GM12878 (cell line): ENCODE results near the gene ADD2. TPM values are rescaled to one million over a fixed set of nuclear protein-coding genes. Genes with fewer than 3 reads are reported as not detected.

Source experiments
- ATAC-seq: fragments of 200-7000 bp; cut with Tn5 transposase; 3 replicates; pipeline ENCODE4 v1.9.1; 2020; ENCODE audit warnings: mild to moderate bottlenecking, moderate library complexity
- BruUV-seq: library from RNA; stranded (reverse); fragments of 400-500 nt; replicated peaks from 2 replicates; lab custom pipeline; 2021; lab: Mats Ljungman, UMichigan
- CTCF ChIA-PET: fragments of 300-600 bp; sonication (Branson Sonifier 250); formaldehyde crosslinking; extraction: SDS; loops from one replicate; lab custom pipeline; 2021; ENCODE audit warnings: inconsistent platforms; lab: Yijun Ruan, JAX
- POLR2A ChIA-PET: fragments of 350-600 bp; formaldehyde crosslinking; extraction: SDS; loops from one replicate; lab custom pipeline; 2021; ENCODE audit warnings: inconsistent platforms; lab: Charles Lee
- RAD21 ChIA-PET: fragments of 300-600 bp; sonication (Branson Sonifier 250); formaldehyde crosslinking; loops from one replicate; lab custom pipeline; 2023; ENCODE audit warnings: antibody characterized with exemption; ENCODE audit not compliant: unreplicated experiment; lab: Charles Lee
- SMC1A ChIA-PET: fragments of 300-600 bp; sonication (Branson Sonifier 250); formaldehyde crosslinking; loops from one replicate; lab custom pipeline; 2023; ENCODE audit not compliant: unreplicated experiment, uncharacterized antibody; lab: Charles Lee
- DNase-seq: peaks from one replicate; pipeline ENCODE4 v3.0.0-alpha.2; 2011; ENCODE audit warnings: low read depth, low spot score
- FAIRE-seq: peaks from 3 replicates; lab custom pipeline; 2011; peaks lifted over from hg19 to GRCh38; lab: Jason Lieb, UNC
- H2AFZ ChIP-seq: 2 replicates; pipeline ENCODE4 v1.6.0; 2011; ENCODE audit warnings: low read depth, low read length, control low read depth; ENCODE audit not compliant: control insufficient read depth
- H3K27ac ChIP-seq: 2 replicates; pipeline ENCODE4 v1.5.1; 2011; ENCODE audit warnings: control low read depth; ENCODE audit not compliant: control insufficient read depth, insufficient read depth
- H3K27me3 ChIP-seq, 2 experiments: replicated peaks in 1 of 2; 2 replicates each; pipeline versions ENCODE4 v1.6.0 to v1.6.1; 2011; ENCODE audit warnings: low read length in 1 of 2; ENCODE audit not compliant: control insufficient read depth in 2 of 2, insufficient read depth in 2 of 2
- H3K36me3 ChIP-seq, 2 experiments: 2 replicates each; pipeline ENCODE4 v1.5.1; 2011; ENCODE audit warnings: low read length in 1 of 2; ENCODE audit not compliant: control insufficient read depth in 2 of 2, insufficient read depth in 2 of 2
- H3K4me1 ChIP-seq: 2 replicates; pipeline ENCODE4 v1.6.1; 2011; ENCODE audit warnings: mild to moderate bottlenecking, low read length, moderate library complexity, mixed read lengths; ENCODE audit not compliant: control insufficient read depth, insufficient read depth
- H3K4me2 ChIP-seq: 2 replicates; pipeline ENCODE4 v1.6.0; 2011; ENCODE audit warnings: control low read depth; ENCODE audit not compliant: control insufficient read depth, insufficient read depth
- H3K4me3 ChIP-seq: fragments of 200-600 bp; sonication (generic); 2 replicates; pipeline ENCODE4 v1.5.1; 2016
- H3K79me2 ChIP-seq: 2 replicates; pipeline ENCODE4 v1.6.0; 2011; ENCODE audit warnings: low read length; ENCODE audit not compliant: control insufficient read depth, insufficient read depth
- H3K9ac ChIP-seq: 2 replicates; pipeline ENCODE4 v1.8.0; 2011; ENCODE audit warnings: low read length, control low read depth, mixed read lengths; ENCODE audit not compliant: control insufficient read depth, insufficient read depth
- H3K9me3 ChIP-seq: replicated peaks from 3 replicates; pipeline ENCODE4 v1.5.1; 2011; ENCODE audit warnings: mild to moderate bottlenecking, low read length; ENCODE audit not compliant: control insufficient read depth, insufficient read depth
- H4K20me1 ChIP-seq: 2 replicates; pipeline ENCODE4 v1.6.0; 2011; ENCODE audit not compliant: control insufficient read depth, insufficient read depth
- BHLHE40 ChIP-seq, 2 experiments: fragments of 450-650 bp in 1 of 2; IDR thresholded peaks; 2 replicates each; pipeline ENCODE4 v1.6.1; 2011 to 2017; ENCODE audit warnings: low read depth in 2 of 2, borderline replicate concordance in 1 of 2, improper control_type of control experiment in 1 of 2, low read length in 1 of 2, mild to moderate bottlenecking in 1 of 2
- MTA2 ChIP-seq: fragments of 450-650 bp; IDR thresholded peaks from 2 replicates; pipeline ENCODE4 v1.6.1; 2016; ENCODE audit warnings: low read depth, mild to moderate bottlenecking, moderate library complexity
- RAD51 ChIP-seq: fragments of 450-650 bp; IDR thresholded peaks from 2 replicates; pipeline ENCODE4 v1.6.1; 2016; ENCODE audit warnings: moderate library complexity, mild to moderate bottlenecking, inconsistent platforms
- RELA ChIP-seq: fragments of 450-650 bp; IDR thresholded peaks from 2 replicates; pipeline ENCODE4 v1.8.0; 2014; ENCODE audit warnings: borderline replicate concordance; ENCODE audit not compliant: partially characterized antibody
- RUNX3 ChIP-seq: IDR thresholded peaks from 2 replicates; pipeline ENCODE4 v1.6.1; 2012; ENCODE audit warnings: low read length, inconsistent platforms
- WGBS: methylation state at CpG from one replicate; pipeline ENCODE4 v1.1.6; 2016; ENCODE audit warnings: low lambda C conversion rate; ENCODE audit not compliant: insufficient replicate concordance, insufficient coverage; ENCODE audit errors: missing lambda C conversion rate; 5-methylcytosine and 5-hydroxymethylcytosine counted together
- in situ Hi-C: fragments of 300-500 bp; cut with MboI; formaldehyde crosslinking; loops from 9 replicates; pipeline ENCODE4 v1.14.3; 2018; ENCODE audit warnings: mixed read lengths
- intact Hi-C: fragments of 100-400 bp; cut with micrococcal nuclease; formaldehyde crosslinking; loops from one replicate; pipeline ENCODE4 v1.14.2; 2022; ENCODE audit not compliant: unreplicated experiment
- polyA plus RNA-seq, 11 experiments: library from polyadenylated mRNA; depleted of rRNA in 4 of 11; unstranded in 6 of 11; stranded (reverse) in 5 of 11; fragments of >200 nt; fragmentation: Nextera tagmentation in 4 of 11; fragmentation: Illumina TruSeq in 1 of 11; extraction: Ambion mirVana in 4 of 11; extraction: Trizol in 1 of 11; gene quantifications; 1 replicate in 1 of 11; 2 replicates in 10 of 11; pipeline versions ENCODE4 v1.2.1 to v1.2.3, GENCODE V29; 2011 to 2016; ENCODE audit warnings: inconsistent platforms in 2 of 11, missing spikeins in 2 of 11, low read depth in 1 of 11
- total RNA-seq, 4 experiments: library from RNA; depleted of rRNA in 3 of 4; stranded (reverse); fragments of >200 nt in 3 of 4; fragmentation: Illumina TruSeq in 1 of 4; extraction: Trizol in 1 of 4; gene quantifications; 2 replicates each; pipeline versions ENCODE4 v1.2.1 to v1.2.3, GENCODE V29; 2013 to 2021
- TF ChIP-seq, protein P1 (sequence below): fragments of 450-650 bp; conservative IDR thresholded peaks from 2 replicates; pipeline ENCODE4 v1.6.1; 2017; ENCODE audit warnings: mild to moderate bottlenecking, moderate library complexity
- TF ChIP-seq, protein P2 (sequence below): fragments of 450-650 bp; IDR thresholded peaks from 2 replicates; pipeline ENCODE4 v1.6.1; 2017; ENCODE audit warnings: mild to moderate bottlenecking, moderate library complexity
- TF ChIP-seq, protein P3 (sequence below): IDR thresholded peaks from 2 replicates; pipeline ENCODE4 v1.6.1; 2011; ENCODE audit warnings: borderline replicate concordance, low read depth, mild to moderate bottlenecking, moderate library complexity, low read length; ENCODE audit not compliant: insufficient read depth, poor library complexity, severe bottlenecking

Gene ADD2
- total and polyA plus RNA-seq, 10 of the 15 experiments (the other 5 are each of a cell fraction or from before 2014, with no cell fraction given) = 0.05 to 0.13 (median 0.08) TPM; not detected in 7

DNA sequence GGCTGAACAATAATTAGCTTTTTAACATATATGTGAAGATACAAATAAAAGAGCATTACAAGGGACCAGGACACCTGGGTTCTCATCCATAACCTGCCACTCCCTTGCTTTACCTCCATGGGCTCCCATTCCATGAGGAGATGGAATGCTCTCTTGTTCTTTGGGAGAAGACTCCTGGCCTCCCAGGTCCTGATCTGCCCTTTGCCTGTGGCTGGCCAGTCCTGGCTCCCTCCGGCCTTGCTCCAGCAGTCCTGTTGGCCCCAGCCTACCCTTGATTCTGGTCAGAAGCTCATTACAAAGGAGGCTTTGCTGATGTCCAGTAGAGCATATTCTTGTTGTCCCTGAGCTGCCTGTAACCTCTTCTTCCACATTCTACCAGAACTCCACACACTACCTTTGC, 60.3 kb downstream of the ADD2 start:
- SMC1A ChIA-PET = no interaction called here
- no peak overlapping the region for H3K4me2 ChIP-seq
- no peak overlapping the region for H3K27ac ChIP-seq
- CTCF ChIA-PET = no interaction called here
- BruUV-seq = no TSS peak
- ATAC-seq (no peak), FAIRE-seq (no peak), DNase-seq (no peak)
- no peak overlapping the region for H2AFZ ChIP-seq
- no peaks in the 10 kb centered on the region for H3K79me2 ChIP-seq
- RAD21 ChIA-PET = no interaction called here
- H3K36me3 ChIP-seq = no peaks in the 10 kb centered on the region
- H3K27me3 ChIP-seq = no peaks in the 10 kb centered on the region
- H3K9ac ChIP-seq = no peak overlapping the region
- H3K4me1 ChIP-seq = no peaks in the 10 kb centered on the region
- H4K20me1 ChIP-seq = no peaks in the 10 kb centered on the region
- no peaks in the 10 kb centered on the region for H3K9me3 ChIP-seq
- in situ Hi-C loops = no loop called here
- intact Hi-C loops = no loop called here
- POLR2A ChIA-PET = no interaction called here
- no peak for TF ChIP-seq RAD51
- TF ChIP-seq MTA2 = no peak
- TF ChIP-seq BHLHE40 (IDR thresholded peaks at IDR 0.05; ENCODE audit: borderline replicate concordance in 1 of 2, low read depth in 2 of 2, low read length in 1 of 2) = no peak
- TF ChIP-seq RUNX3 = no peak
- 50% methylated on average over 1 of the region's 1 CpG for WGBS
- H3K4me3 ChIP-seq = no peak overlapping the region

DNA sequence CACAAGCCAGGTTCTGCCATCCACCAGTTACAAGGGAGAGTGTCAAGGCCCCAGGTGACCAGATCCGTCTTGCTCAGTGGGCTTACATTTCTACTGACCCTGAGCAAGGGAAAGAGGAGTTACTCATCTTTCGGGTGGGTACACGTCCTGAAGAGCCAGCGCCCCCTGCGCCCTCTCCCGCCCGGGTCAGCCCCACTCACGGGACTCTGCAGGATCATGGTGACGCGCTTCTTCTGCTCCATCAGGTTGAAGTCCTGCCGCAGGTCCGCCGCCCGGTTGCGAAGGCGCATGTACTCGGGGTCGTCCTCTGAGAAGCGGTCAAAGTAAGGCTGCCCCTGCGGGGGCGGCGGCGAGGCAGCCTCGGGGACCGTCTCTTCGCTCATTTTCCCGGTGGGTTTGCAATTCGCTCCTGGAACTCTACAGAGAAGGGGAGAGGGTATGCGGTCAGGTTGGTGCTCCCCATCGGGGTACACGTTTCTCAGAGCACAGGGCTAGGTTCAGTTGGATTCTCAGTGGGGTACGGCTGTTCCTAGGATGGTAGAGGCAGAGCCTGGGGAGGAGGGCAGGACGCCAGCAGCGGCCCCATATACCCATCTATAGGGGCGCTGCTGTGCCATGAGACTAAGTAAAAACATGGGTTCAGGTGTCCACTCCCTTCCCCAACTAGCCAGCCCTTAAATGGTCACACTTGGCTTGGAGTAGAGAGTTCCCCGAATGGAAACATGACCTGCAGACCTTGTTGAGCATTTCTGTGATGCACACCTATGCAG, 61.8 kb downstream of the ADD2 start:
- DNase-seq (no peak), ATAC-seq (no peak), FAIRE-seq (no peak)
- no peaks in the 10 kb centered on the region for H3K9me3 ChIP-seq
- H3K36me3 ChIP-seq = no peaks in the 10 kb centered on the region
- H3K4me3 ChIP-seq = no peak overlapping the region
- H3K79me2 ChIP-seq = no peaks in the 10 kb centered on the region
- SMC1A ChIA-PET = interaction anchor here (0.7 kb wide), 1 partner anchor 40 kb away, joined by 3 read pairs; no protein-coding TSS in a partner anchor
- POLR2A ChIA-PET = no interaction called here
- no peak overlapping the region for H3K4me2 ChIP-seq
- intact Hi-C loops = no loop called here
- RAD21 ChIA-PET = no interaction called here
- no peak overlapping the region for H2AFZ ChIP-seq
- no peaks in the 10 kb centered on the region for H4K20me1 ChIP-seq
- no peaks in the 10 kb centered on the region for H3K27me3 ChIP-seq
- CTCF ChIA-PET = no interaction called here
- H3K9ac ChIP-seq = no peak overlapping the region
- no TSS peak for BruUV-seq
- H3K27ac ChIP-seq = no peak overlapping the region
- no peaks in the 10 kb centered on the region for H3K4me1 ChIP-seq
- in situ Hi-C loops = no loop called here
- 67% methylated on average over 36 of the region's 36 CpGs for WGBS
- TF ChIP-seq RELA = no peak
- TF ChIP-seq, protein P1, sequence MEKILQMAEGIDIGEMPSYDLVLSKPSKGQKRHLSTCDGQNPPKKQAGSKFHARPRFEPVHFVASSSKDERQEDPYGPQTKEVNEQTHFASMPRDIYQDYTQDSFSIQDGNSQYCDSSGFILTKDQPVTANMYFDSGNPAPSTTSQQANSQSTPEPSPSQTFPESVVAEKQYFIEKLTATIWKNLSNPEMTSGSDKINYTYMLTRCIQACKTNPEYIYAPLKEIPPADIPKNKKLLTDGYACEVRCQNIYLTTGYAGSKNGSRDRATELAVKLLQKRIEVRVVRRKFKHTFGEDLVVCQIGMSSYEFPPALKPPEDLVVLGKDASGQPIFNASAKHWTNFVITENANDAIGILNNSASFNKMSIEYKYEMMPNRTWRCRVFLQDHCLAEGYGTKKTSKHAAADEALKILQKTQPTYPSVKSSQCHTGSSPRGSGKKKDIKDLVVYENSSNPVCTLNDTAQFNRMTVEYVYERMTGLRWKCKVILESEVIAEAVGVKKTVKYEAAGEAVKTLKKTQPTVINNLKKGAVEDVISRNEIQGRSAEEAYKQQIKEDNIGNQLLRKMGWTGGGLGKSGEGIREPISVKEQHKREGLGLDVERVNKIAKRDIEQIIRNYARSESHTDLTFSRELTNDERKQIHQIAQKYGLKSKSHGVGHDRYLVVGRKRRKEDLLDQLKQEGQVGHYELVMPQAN = no peak
- TF ChIP-seq, protein P2, sequence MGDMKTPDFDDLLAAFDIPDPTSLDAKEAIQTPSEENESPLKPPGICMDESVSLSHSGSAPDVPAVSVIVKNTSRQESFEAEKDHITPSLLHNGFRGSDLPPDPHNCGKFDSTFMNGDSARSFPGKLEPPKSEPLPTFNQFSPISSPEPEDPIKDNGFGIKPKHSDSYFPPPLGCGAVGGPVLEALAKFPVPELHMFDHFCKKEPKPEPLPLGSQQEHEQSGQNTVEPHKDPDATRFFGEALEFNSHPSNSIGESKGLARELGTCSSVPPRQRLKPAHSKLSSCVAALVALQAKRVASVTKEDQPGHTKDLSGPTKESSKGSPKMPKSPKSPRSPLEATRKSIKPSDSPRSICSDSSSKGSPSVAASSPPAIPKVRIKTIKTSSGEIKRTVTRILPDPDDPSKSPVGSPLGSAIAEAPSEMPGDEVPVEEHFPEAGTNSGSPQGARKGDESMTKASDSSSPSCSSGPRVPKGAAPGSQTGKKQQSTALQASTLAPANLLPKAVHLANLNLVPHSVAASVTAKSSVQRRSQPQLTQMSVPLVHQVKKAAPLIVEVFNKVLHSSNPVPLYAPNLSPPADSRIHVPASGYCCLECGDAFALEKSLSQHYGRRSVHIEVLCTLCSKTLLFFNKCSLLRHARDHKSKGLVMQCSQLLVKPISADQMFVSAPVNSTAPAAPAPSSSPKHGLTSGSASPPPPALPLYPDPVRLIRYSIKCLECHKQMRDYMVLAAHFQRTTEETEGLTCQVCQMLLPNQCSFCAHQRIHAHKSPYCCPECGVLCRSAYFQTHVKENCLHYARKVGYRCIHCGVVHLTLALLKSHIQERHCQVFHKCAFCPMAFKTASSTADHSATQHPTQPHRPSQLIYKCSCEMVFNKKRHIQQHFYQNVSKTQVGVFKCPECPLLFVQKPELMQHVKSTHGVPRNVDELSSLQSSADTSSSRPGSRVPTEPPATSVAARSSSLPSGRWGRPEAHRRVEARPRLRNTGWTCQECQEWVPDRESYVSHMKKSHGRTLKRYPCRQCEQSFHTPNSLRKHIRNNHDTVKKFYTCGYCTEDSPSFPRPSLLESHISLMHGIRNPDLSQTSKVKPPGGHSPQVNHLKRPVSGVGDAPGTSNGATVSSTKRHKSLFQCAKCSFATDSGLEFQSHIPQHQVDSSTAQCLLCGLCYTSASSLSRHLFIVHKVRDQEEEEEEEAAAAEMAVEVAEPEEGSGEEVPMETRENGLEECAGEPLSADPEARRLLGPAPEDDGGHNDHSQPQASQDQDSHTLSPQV = no peak
- TF ChIP-seq, protein P3, sequence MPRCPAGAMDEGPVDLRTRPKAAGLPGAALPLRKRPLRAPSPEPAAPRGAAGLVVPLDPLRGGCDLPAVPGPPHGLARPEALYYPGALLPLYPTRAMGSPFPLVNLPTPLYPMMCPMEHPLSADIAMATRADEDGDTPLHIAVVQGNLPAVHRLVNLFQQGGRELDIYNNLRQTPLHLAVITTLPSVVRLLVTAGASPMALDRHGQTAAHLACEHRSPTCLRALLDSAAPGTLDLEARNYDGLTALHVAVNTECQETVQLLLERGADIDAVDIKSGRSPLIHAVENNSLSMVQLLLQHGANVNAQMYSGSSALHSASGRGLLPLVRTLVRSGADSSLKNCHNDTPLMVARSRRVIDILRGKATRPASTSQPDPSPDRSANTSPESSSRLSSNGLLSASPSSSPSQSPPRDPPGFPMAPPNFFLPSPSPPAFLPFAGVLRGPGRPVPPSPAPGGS = no peak
